Stimulated activated naive CD8-positive, alpha-beta T cell treated with anti-CD3 and anti-CD28 coated beads, Interleukin-15, Interleukin-2, amounts not matched to agents 100 U/mL and 50 U/mL, for 24 hours (primary cell): ENCODE results near the gene LSR.

Experiments
- ATAC-seq: fragments of 150-1000 bp; cut with Tn5 transposase; one replicate; pipeline ENCODE4 v1.10.0; 2021
- DNase-seq: peaks from one replicate; pipeline ENCODE4 v3.0.0; 2021

LSR gene

DNA sequence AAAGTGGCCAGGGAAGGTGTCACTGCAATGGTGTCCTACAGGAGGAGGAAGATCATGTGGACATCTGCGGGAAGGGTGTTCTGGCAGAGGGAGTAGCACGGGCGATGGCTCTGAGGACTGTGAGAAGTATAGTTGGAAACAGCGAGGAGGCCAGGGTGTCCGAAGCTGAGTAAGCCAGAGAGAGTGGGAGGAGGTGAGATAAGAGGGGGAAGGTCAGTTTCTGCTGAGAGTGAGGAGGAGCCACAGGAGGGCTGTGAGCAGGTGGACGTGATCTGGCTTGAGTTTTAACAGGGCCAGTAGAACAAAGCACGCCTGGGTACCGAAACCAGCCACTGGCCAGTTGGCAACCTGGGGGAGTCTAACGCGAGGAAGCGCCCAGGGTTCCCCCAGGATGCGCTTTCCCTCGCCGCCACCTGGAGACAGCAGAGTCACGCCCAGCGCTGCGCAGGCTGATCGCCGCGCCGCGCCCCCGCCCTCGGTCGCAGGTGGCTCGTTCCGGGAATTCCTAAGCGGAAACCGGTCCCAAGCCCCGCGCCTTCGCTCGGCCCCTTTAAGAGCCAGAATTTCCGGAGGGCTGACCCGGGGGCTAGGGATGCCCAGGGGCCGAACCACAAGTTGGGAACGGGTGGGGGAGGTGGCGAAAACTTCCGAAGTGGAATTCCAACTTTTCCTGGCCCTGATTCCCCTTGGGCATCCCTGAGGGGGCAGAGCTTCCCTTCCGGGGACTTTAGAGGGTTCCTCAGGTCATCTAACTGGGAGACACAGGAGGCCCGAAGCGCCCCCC is 1.1 kb upstream of the LSR start:
- DNase-seq: peak; percentile 71
- peak; percentile 48 for ATAC-seq

DNA sequence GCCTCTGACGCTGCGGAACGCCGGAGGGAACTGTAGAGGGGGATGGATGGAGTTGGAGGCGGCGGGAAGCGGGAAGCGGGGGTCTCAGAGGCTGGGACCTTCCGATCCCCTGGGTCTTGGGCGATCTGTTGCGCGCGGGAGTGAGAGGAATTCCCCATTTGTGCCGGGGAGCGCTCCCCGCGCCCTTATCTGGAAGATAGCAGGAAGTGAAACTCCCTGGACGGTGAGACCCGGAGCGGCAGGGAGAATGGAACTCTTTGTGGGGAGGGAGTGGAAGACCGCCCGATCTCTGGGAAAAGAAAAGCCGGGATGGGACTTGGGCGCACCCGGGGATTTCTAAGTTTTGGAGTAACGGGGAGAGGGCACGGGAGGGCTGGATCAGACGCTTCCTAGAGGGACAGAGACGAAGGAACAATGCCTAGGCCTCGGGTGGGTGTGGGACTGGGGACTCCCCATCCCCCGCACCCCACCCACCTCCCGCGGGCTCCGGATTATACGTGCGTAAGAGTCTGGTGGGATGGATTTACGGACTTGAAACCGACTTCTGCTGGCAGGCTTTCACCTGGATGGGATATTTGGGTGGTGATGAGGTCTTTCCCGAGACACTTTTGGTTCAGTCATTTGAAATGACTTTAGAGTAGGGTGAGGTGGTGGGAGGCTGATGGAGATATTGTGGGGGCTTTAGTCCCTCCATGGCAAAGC is 495 bp downstream of the LSR start:
- ATAC-seq (no peak), DNase-seq (no peak)

DNA sequence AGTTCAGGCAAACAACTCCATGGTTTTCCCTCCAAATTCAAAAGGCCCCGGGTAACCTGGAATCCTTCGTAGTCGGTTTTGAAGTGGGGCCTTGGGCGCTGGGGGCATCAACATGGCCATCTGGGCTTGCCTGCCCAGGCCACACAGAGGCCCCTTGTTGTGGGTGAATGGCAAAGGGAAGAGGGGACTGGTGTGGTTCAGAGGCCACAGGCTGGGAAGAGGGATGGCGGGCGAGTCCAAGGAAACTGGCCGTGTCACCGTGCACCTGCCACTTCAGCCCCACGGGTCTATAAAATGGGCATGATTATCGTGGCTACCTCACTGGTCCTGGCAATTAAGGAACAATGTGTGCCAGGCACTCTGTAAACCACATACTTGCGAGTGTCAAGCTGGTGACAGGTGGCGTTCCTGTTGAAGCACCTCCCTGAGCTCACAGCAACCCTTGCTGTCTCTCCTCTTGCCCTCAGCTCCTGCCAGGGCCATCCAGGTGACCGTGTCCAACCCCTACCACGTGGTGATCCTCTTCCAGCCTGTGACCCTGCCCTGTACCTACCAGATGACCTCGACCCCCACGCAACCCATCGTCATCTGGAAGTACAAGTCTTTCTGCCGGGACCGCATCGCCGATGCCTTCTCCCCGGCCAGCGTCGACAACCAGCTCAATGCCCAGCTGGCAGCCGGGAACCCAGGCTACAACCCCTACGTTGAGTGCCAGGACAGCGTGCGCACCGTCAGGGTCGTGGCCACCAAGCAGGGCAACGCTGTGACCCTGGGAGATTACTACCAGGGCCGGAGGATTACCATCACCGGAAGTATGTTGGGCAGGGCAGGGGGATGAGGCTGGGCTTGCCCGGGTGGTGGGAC is 1.3 kb downstream of the LSR start:
- DNase-seq (peak; percentile 5), ATAC-seq (no peak)

DNA sequence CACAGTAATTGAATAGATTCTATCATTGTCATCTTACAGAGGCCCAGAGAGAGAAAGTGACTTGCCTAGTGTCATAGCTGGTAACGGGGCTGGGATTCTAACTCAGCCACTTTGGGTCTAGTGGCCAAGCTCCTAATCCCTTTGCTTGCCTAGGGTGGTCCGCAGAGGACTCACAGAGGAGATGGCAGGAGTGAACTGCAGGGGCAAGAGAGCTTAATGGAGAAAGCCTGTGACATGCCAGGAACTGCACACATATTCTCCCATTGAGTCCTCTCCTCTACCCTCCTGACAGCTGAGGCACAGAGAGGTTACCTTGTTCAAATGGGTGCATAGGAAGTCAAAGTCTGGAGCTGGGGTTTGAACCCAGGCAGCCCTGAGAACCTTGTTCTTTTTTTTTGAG is 2.7 kb downstream of the LSR start:
- DNase-seq (no peak), ATAC-seq (no peak)

DNA sequence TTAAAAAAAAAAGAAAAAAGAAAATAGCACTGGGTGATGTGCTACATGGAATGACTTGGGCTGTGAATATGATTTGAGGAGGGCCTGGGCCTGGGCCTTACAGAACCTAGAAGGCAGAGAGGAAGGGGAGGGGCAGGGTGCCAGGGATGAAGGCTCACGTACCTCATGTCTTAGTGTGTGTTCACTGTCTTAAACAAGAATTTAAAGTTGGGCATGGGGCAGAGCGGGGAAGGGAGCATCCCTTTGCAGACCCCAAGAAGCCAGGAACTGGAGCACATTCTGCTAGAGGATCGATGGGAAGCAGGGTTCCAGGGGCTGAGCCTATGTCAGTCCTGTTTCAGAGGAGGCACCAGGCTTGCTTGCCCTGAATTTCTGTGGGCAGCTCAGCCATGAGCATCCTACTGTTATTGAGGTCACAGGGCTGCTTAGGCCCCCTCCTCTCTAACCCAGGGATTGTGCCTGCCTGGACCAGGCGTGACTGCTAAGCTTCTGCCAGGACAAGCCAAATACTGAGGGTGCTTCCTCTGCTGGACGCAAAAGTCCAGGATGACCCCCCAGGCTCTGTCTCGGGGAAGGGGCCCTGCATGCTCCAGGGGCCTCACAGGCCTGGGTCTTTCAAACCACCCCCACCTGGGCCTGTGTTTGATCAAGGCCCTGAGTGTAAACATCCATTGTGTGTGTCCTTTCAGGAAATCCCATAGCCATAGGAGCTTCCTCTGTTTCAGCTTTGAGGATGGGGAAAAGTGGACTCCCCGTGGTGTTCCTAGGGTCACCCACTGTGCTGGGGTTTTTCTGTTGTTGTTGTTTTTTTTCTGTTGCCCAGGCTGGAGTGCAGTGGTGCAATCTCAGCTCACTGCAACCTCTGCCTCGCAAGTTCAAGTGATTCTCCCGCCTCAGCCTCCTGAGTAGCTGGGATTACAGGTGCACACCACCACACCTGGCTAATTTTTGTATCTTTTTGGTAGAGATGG is 4.8 kb downstream of the LSR start:
- no peak for ATAC-seq
- DNase-seq: no peak

DNA sequence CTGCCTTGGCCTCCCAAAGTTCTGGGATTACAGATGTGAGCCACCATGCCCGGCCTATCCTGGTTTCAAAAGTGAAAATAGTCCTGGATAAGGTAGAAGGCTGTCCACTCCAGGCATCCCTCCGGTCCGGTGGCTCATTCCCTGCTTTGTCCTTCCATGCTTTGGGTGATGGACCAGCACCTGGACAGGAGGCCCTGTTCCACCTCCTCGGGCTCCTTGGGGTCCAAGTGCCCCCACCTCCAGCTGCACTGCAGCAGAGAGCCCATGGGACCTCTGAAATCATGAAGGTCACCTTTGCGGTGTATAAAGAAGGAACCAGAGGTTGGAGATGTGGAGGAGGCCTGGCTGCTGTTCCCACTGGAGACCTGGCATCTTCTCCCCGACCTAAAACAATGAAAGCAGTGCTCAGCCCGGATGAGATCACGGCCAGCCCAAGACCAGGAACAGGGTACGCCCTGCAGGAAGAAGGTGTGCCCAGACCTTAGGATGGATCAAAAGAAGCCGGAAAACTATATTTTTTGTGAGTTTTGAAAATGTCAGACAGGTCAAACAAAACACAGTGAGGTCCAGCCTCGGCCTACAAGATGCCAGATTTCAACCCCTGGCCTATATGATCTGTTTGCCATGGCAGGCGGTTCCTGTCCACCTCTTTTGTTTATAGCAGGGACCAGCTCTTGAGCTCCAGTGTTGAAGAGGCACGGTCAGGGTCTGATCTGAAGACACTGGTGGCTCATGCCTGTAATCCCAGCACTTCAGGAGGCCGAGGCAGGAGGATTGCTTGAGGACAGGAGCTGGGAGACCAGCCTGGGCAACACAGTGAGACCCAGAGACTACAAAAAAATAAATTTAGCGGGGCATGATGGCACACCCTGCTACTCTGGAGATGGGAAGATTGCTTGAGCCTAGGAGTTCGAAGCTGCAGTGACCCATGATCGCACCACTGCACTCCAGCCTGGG is 5.8 kb downstream of the LSR start:
- ATAC-seq (no peak), DNase-seq (no peak)

DNA sequence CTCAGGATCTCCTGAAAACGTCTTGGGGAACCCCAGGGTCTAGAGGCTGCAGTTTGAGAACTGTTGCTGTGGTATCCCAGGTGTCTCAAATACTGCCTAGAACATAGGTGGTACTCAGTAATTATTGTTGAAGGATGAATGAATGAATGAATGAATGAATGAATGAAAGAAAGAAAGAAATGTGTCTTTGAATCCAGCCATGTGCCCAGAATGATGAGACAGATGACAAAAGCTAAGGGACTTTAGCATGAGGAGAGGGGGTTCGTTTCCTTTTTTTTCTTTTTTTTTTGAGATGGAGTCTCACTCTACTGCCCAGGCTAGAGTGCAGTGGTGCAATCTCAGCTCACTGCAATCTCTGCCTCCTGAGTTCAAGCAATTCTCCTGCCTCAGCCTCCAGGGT is 7.8 kb downstream of the LSR start:
- ATAC-seq (no peak), DNase-seq (no peak)

DNA sequence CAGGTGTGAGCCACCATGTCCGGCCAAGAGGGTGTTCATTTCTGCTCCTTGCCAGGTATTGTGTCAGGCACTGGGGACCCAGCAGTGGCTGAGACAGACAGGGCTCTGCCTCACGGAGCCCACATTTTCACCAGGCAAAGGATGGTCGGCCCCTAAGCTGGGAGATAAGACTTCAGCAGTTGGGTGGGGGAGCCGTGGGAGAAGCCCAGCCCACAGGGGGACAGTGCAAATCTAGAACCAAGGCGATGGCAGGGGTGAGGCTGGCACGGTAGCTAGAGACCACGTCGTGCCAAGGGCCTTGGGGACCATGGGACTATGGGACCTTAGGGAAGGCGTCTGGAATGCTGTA is 8.3 kb downstream of the LSR start:
- DNase-seq: no peak
- no peak for ATAC-seq

DNA sequence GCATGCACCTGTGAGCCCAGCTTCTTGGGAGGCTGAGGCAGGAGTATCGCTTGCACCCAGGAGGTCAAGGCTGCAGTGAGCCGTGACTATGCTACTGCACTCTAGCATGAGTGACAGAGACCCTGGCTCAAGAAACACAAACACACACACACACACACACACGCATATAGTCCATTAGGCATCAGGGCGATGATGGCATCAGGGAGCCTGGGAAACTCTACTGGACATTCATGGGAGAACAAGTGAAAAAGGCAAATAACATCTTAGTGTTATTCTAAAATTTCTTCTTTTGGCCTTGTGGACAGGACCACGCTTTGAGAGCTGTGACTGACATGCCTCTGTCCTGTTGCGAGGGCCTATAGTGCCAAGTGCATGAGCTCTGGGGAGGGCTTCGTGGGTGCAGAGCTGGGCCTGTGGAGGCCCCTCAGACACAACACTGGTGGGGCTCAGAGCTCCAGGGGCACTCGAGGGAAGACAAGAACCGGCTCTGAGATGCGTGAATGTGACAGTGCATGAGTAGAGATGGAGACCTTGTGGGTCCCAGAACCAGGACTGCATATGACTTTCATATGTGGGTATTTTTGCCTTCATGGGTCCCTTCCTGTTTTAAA is 12.0 kb downstream of the LSR start:
- ATAC-seq (no peak), DNase-seq (peak; percentile 1)

DNA sequence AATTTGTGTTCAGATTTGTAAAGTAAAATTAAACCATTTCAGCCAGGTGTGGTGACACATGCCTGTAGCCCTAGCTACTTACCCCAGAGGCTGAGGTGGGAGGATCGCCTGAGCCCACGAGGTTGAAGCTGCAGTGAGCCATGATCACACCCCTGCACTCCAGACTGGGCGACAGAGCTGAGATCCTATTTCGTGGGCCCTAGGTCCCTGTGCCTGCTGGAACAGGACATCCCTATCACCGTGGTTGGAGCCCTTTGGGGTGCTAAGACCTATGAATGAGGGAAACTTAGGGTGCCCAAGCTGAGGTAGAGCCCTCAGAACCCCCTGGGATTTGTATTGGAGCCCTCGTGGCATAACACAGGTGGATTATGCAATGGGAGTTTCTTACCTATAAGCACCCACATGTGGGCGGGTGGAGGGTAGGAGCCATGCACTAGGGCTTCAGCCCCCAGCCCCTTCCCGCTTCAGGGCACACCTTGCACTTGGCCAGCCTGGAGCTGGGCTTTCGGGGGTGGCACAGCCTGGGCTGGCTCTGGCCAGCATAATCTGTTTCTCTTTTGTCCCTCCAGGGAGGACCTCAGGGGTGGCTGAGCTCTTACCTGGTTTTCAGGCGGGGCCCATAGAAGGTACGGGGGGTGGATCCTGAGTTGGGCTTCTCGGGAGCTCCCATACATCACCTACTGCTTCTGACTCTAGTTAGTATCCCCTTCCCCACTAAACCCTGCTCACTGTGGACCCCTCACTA is 12.7 kb downstream of the LSR start:
- ATAC-seq (no peak), DNase-seq (peak; percentile 3)

DNA sequence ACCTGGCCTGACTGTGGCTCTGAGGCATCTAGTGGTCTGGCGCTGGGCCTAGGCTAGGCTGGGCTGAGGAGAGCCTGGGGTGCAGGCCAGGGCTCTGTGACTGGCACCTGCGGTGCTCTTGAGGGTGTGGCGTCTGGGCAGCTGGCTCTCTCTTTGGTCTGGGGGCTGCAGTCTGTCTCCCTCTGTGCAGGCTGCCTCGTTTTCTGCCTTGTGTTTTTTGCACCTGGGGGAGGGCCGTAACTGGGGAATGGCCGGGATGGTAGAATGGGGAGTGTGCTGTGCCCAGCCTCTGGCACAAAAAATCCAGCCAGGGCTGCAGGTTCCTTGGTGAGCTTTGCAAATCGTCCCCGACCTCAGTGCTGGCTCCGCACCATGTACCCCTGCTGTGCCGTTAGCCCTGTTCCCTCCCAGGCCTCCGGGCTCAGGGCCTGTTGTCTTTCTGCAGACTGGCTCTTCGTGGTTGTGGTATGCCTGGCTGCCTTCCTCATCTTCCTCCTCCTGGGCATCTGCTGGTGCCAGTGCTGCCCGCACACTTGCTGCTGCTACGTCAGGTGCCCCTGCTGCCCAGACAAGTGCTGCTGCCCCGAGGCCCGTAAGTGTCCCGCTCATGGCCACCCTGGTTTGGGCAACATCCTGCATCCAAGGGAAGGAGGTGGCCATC is 13.4 kb downstream of the LSR start:
- ATAC-seq: no peak
- peak; percentile 2 for DNase-seq

DNA sequence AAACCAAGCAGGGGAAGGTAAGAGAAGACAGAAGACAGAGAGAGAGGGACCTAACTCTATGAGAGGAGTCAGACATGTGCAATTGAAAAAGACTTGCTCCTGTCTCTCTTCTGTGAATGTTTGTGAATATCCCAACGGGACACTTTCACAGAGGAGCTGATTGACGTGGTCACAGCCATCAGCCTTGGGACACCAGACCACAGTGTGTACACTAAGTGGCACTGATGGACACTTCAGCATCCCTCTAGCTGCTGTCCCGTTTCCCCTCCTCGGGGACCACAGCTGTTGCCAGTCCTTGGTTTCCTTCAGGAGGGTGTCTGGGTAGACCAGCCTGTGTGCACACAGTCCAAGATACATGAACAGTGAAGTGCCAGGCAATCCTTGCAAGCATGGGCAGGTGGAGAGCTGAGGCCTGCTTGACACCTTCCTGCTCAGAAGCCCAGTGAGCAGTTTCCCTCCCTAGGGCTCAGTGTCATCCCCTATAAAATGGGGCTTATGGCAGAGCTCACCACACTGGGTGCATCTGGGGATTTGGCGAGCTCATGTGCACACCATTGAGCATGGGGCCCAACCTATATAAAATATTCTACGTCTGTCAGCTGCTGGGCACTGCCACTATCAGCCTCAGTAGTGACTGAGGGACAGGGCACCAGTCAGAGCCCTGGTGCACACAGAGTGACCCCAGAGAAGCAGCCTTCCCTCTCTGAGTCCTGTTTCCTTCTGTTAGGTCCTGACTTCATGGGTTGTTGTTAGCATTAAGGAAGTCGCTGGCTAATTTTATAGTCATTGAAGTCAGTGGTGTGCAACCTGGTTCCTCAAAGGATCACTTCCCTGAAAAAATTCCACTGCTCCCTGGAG is 15.7 kb downstream of the LSR start:
- DNase-seq (no peak), ATAC-seq (no peak)

DNA sequence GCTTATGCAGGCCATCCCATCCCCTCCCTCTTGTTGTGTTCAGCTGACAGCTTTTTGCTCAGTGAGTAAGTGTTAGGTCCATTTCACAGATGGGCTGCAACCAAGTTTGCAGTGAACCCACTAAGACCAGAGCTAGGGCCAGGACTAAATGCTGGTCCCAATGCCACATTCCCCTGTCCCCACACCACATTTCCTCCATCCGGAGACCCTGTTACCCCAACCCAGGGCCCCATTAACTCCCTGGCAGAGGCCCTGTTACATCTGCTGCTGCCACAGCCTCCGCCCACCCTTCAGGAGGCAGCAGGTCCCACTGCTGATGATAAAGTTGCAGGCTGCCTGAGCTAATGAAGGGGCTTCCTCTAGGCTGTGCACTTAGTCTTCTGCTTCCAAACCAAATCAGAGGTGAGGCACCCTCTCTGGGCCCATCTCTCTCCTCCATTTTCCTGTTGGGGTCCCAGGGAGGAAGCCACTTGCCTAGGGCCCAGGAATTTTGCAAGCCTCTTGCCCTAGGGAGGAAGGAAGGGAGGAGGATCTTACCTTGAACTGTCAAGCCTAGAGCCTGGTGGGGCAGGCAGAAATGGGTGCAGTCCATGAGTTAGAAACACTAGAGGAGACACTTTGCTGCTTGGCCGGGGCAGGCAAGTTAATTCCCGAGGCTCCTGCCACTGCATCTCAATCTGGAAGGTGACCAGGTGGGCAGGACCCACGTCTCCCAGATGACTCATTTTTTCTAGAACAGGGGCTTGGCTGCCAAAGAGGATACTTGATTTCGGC is 16.5 kb downstream of the LSR start:
- ATAC-seq: no peak
- no peak for DNase-seq

DNA sequence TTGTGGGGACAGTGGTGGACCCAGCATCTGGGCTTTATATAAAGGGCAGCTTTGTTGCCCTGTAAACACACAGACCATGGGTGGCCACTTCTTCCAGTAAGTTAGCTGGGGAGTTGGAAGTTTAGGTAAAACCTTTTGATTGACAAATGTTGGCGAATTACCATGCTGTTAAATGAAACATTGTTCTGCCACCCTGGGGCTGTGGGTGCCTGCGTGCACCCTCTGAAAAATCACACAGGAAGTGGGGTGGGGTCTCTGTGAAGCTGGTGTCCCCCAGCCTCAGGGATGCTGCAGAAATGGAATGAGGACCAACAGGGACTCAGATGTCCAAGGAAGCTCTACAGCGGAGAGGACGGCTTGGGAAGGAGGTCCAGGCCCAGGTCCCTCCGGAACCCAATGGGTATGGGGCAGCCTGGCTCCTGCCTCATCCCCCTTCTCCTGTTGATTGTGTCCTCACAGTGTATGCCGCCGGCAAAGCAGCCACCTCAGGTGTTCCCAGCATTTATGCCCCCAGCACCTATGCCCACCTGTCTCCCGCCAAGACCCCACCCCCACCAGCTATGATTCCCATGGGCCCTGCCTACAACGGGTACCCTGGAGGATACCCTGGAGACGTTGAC is 17.2 kb downstream of the LSR start:
- no peak for ATAC-seq
- DNase-seq: no peak

DNA sequence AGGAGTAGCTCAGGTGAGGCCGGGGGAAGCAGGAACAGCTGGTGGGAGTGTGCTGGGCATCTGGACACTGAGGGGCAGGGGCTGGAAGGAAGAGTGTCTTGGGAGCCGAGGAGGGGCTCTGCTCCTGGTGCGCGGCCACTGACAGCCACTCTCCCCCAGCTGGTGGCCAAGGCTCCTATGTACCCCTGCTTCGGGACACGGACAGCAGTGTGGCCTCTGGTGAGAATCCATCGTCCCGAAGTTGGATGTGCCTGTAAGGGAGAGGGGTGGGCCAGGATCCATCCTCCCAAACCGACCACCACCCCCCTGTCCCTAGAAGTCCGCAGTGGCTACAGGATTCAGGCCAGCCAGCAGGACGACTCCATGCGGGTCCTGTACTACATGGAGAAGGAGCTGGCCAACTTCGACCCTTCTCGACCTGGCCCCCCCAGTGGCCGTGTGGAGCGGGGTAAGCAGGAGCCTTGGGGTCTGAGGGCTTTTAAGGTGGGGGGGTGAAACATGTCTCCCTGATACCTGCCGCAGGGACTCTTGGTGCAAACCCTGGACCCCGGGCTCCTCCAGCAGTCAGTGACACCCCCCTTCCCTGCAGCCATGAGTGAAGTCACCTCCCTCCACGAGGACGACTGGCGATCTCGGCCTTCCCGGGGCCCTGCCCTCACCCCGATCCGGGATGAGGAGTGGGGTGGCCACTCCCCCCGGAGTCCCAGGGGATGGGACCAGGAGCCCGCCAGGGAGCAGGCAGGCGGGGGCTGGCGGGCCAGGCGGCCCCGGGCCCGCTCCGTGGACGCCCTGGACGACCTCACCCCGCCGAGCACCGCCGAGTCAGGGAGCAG is 17.9 kb downstream of the LSR start:
- DNase-seq: no peak

DNA sequence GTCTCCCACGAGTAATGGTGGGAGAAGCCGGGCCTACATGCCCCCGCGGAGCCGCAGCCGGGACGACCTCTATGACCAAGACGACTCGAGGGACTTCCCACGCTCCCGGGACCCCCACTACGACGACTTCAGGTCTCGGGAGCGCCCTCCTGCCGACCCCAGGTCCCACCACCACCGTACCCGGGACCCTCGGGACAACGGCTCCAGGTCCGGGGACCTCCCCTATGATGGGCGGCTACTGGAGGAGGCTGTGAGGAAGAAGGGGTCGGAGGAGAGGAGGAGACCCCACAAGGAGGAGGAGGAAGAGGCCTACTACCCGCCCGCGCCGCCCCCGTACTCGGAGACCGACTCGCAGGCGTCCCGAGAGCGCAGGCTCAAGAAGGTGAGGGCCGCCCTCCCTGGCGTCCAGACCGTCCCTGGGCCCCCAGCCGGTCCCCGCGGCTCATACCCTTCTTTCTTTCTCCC is 18.6 kb downstream of the LSR start:
- ATAC-seq: no peak
- DNase-seq: peak; percentile 56

More for the DNA sequence above, 17.9 kb downstream of the LSR start:
- ATAC-seq: no peak
